ENCODE data around the gene NDEL1. TPM values are rescaled to one million over a fixed set of nuclear protein-coding genes. Genes with fewer than 3 reads are reported as not detected.

NDEL1 gene
- polyA plus RNA-seq, 1 experiment, result 72.2 TPM

DNA sequence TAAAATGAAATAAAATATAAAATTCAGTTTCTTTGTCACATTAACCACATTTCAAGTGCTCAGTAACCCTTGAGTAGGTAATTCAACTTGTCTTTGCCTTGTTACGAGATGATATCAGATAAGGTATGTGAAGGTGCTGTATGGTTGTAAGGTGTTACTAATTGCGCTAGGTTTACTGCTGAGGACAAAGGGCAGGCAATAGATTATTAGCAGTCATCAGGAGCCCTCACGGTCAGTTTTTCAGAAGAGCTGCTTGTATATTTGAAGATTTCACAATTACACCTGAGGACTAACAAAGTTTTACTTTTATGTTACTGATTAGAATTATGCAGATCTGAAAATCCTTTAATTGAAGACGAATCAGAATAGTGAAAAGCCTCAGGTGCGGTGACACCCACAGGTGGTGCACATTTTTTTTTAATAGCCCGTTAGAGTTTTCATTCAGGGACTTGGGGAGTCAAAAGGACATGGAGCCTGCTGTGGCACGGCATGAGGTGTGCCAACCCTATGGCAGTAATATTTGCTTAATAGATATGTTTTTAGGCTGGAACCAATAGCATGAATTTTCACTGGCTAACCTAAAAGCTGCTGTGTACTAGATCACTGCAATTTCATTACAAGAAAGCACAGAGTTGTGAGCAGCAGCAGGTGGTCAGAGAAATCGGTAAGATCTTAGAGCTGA lies 16.4 kb downstream of the NDEL1 start:
- H3K4me3 ChIP-seq (ENCODE audit: low read depth, low read length), result no peak overlapping the region
- DNase-seq (ENCODE audit: low read depth), result no peak
- H3K36me3 ChIP-seq (ENCODE audit: control insufficient read depth, insufficient read depth, low read length), result peaks cover 18% of the 10 kb centered on the region
- POLR2A ChIA-PET, result no interaction called here
- TF ChIP-seq, protein P1, sequence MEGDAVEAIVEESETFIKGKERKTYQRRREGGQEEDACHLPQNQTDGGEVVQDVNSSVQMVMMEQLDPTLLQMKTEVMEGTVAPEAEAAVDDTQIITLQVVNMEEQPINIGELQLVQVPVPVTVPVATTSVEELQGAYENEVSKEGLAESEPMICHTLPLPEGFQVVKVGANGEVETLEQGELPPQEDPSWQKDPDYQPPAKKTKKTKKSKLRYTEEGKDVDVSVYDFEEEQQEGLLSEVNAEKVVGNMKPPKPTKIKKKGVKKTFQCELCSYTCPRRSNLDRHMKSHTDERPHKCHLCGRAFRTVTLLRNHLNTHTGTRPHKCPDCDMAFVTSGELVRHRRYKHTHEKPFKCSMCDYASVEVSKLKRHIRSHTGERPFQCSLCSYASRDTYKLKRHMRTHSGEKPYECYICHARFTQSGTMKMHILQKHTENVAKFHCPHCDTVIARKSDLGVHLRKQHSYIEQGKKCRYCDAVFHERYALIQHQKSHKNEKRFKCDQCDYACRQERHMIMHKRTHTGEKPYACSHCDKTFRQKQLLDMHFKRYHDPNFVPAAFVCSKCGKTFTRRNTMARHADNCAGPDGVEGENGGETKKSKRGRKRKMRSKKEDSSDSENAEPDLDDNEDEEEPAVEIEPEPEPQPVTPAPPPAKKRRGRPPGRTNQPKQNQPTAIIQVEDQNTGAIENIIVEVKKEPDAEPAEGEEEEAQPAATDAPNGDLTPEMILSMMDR (IDR thresholded peaks at IDR 0.05; ENCODE audit: insufficient read depth, low read depth, low read length), result no peak
- H3K27me3 ChIP-seq (ENCODE audit: control insufficient read depth, insufficient read depth, low read length), result no peaks in the 10 kb centered on the region
- CTCF ChIA-PET, result no interaction called here

DNA sequence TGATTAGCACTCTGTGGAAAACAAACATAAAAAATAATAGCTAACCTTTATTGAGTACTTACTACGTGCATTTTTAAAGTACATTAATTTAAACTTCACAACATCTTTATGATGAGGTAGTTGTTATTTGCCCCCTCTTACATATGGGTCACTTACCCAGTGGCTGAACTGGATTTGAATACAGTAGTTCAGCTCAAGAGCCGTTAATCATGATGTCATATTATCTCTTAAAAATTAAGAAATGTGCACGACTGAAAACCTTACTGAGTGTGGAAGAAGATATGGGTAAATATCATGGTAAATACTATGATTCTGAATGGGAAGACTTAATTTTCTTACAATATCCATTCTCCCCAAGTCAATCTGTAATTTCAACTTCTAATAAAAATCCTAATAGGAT lies 17.6 kb downstream of the NDEL1 start:
- CTCF ChIA-PET, result no interaction called here
- POLR2A ChIA-PET, result no interaction called here
- Histone ChIP-seq H3K36me3 (ENCODE audit: control insufficient read depth, insufficient read depth, low read length) (peaks cover 19% of the 10 kb centered on the region), H3K4me3 (ENCODE audit: low read depth, low read length) (no peak overlapping the region), H3K27me3 (ENCODE audit: control insufficient read depth, insufficient read depth, low read length) (no peaks in the 10 kb centered on the region)
- TF ChIP-seq, protein P1 (IDR thresholded peaks at IDR 0.05; ENCODE audit: insufficient read depth, low read depth, low read length), result no peak
- no peak for DNase-seq (ENCODE audit: low read depth)

DNA sequence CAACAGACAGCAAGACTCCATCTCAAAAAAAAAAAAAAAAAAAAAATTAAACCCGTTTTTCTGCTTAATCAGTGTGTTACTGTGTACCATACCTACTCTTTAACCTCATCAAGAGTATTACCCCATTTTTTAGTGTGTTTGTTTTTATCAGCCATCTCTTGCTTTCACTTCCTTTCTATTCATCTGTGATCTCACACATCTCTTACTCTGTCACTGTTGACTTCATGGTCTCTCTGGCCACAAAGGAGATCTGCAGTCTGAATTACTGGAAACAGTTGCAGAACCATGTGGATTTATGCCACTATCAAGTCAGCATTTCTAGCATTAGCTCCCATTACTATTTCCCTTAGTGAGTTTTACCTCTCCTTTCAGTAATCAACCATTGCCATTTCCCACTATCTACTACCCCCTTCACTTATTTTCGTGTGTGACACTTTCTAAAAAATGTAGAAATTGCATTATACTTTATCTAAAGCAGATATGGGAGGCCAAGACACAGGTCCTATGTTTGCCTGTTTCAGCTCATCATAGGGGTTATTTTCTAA lies 20.1 kb downstream of the NDEL1 start:
- POLR2A ChIA-PET, result no interaction called here
- Histone ChIP-seq H3K27me3 (ENCODE audit: control insufficient read depth, insufficient read depth, low read length) (no peaks in the 10 kb centered on the region), H3K36me3 (ENCODE audit: control insufficient read depth, insufficient read depth, low read length) (peaks cover 16% of the 10 kb centered on the region), H3K4me3 (ENCODE audit: low read depth, low read length) (no peak overlapping the region)
- no peak for DNase-seq (ENCODE audit: low read depth)
- TF ChIP-seq, protein P1 (IDR thresholded peaks at IDR 0.05; ENCODE audit: insufficient read depth, low read depth, low read length), result no peak
- CTCF ChIA-PET, result no interaction called here

DNA sequence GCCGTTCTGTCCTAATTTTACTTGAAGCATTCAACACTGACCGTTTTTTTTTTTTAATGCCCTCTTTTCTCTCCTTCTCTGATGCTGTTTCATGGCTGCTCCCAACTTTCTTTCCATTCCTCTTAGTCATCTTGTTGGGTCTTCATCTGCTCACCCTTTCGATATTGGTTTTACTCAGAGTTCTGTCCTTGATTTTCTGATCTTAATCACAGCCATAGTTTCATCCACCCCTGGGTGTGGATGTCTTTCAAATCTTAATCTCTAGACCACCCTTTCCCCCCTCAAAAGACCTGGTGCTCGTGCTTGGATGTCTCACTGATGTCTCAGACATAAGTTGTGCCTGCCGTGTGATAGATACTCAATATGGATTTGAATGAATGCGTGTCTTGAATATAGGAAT lies 22.4 kb downstream of the NDEL1 start:
- Histone ChIP-seq H3K4me3 (ENCODE audit: low read depth, low read length) (no peak overlapping the region), H3K36me3 (ENCODE audit: control insufficient read depth, insufficient read depth, low read length) (peaks cover 23% of the 10 kb centered on the region), H3K27me3 (ENCODE audit: control insufficient read depth, insufficient read depth, low read length) (no peaks in the 10 kb centered on the region)
- TF ChIP-seq, protein P1 (IDR thresholded peaks at IDR 0.05; ENCODE audit: insufficient read depth, low read depth, low read length), result no peak
- POLR2A ChIA-PET, result no interaction called here
- DNase-seq (ENCODE audit: low read depth), result no peak
- CTCF ChIA-PET, result interaction anchor here (0.8 to 0.9 kb wide), 2 partner anchors 20 to 21 kb away, joined by 3 to 4 read pairs; no protein-coding TSS in a partner anchor

DNA sequence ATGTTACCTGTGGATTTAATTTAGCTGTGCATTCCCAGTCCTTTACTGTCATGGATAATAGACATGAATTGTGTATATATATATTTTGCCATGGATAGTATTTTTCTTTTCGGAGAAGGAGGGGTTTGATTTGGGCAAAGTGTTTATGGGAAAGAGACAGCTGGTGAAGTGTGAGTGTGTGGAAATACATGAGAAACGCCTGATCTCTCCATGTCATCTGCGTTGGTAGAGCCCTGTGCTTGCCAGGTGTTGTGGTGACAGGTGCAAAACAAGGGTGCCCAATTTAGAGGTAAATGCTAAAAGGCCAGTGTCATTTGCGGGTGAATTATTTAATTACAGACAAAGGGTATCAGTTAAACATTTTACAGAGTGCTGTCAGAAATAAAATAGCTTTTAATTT lies 23.4 kb downstream of the NDEL1 start:
- TF ChIP-seq, protein P1 (IDR thresholded peaks at IDR 0.05; ENCODE audit: insufficient read depth, low read depth, low read length), result no peak
- Histone ChIP-seq H3K4me3 (ENCODE audit: low read depth, low read length) (no peak overlapping the region), H3K27me3 (ENCODE audit: control insufficient read depth, insufficient read depth, low read length) (no peaks in the 10 kb centered on the region), H3K36me3 (ENCODE audit: control insufficient read depth, insufficient read depth, low read length) (peaks cover 23% of the 10 kb centered on the region)
- no peak for DNase-seq (ENCODE audit: low read depth)
- ChIA-PET CTCF (no interaction called here), POLR2A (no interaction called here)

Data from BJ (cell line).